HG03039 (cell line): Measurements from ENCODE around the gene ZC2HC1B.

ENCODE experiments used
- ATAC-seq: cut with Tn5 transposase; IDR thresholded peaks from one replicate; pipeline ENCODE4 v1.9.1; 2021; ENCODE audit warnings: mild to moderate bottlenecking, moderate library complexity; ENCODE audit not compliant: unreplicated experiment

The ZC2HC1B gene

DNA sequence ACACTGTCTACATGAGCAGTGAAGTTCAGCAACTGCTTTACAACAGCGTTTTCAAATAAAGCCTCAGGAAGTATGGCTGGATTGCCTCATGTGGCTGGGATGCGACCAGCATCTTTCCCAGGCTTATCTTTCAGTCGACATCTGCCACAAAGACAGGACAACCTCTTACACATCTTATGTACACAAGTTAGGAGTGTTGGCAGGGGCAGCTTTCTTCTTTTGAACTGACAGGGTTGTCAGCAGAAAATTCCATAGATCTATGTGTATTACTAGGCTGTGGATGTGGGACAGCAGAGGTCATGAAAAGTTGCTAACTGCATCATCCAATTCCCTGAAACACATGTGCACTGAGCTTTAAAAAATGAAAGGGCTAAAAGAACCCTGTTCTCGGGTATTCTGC is 95.7 kb downstream of the ZC2HC1B start:
- no peak for ATAC-seq

DNA sequence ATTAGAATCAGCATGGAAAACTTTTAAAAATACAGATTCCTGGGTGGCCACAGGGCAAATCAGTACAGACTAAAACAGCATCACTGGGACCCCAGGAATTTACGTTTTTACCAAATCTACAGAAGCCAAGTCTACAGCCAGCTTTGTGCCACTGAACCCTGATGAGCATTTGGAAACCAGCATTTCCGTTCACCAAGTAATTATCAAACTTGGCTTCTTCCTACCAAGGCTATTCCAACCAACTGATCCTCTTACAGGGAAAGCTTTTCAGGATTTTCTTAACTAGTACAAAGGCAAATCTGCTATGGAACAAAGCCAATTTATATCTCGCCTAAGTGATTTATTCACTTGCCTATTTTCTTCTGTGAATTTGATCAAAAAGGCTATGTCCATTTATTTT is 96.8 kb downstream of the ZC2HC1B start:
- ATAC-seq: no peak

DNA sequence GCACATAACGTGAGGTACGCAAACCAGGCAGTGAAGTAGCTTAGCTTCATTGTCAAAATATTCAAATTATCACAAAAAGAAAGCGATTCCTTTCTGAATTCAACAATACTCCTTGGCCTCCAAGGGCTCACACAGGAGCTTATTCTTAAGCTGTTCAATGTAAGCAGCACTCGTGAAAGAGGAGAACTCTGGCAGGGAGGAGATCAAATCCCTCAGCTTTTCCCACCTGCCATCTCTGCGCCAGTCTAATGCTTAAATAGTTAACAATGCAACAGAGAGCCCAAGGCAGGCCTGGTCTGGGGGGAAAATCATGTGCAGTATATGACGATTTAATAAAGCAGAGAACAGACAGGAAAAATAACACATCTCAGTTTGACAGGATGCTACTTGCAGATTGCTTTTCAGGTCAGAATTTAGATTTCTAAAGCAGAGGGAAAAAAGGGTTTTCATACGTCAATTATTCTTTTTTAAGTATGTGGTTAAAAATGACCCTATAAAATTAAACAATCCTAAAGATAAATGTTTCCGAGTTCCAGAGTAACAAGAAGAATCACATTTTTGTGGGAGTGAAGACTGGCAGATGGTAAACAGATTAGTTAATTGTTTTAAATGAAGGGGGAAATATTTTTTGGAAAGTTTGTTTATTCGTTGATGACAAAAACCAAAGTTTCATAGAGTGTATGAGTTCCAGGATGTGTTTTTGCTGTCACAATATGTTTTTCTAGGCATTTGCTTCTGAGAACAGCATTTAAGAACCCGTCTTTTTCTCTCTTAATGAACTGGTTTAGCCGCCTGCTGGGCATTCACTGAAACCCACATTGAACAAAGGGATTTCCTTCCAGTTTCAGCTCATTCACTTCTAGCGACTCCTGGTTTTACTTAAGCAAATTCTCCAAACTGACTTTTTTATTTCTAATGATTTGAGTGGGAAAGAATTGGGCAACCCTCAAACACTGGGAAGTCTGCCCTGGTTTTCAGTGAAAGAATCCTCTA is 97.9 kb downstream of the ZC2HC1B start:
- no peak for ATAC-seq

DNA sequence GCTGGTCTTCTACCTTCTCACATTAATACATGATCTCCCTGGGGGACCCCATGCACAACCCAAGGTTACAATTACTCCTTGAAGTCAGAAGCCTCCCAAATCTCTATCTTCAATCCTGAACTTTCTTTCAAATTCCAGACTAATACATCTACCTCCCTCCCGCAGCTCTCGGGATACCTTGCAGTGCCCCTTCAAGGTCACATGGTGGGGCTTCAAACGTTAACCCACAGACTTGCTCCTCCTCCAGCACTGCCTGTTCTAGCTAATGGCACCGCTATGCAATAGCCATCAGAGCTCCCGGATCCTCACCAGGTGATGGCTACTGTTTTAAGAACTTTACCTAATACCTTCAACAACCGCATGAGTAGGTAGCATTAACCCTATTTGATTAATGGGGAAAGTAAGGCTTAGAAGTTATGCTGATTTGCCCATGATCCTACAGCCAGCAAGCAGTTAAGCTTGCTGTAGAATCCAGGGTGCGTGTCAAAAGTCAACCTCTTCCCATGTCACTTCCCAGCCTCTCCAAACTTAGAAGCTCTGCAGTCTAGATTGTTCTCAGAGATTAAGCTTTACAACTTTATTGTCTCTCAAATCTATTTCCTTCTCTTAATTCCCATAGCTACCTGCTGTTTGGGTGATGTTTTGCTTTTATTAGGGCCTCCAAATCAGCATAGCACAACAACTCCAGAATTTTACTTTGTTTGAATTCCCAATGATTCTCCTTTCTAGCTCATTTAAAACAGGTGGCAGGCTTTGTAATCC is 99.1 kb downstream of the ZC2HC1B start:
- ATAC-seq: no peak

DNA sequence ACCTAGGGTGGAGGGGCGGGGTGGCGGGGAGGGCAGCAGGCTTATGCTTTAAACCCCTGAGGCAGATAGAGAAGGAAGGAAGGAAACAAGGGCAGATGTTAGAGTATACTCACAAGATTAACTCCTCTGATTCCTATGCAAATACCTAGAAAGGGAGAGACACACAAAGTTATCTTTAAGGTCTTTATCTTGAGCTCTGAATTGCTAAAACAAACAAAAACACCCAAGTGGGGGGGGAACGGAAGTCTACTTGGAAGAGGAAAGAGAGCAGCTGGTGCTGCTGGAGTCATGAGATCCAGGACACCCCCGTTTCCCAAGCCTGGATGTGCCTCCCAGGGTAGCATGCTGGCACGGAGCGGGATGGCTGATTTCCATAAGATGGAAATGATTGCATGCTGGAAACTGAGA is 100.4 kb downstream of the ZC2HC1B start:
- no peak for ATAC-seq

DNA sequence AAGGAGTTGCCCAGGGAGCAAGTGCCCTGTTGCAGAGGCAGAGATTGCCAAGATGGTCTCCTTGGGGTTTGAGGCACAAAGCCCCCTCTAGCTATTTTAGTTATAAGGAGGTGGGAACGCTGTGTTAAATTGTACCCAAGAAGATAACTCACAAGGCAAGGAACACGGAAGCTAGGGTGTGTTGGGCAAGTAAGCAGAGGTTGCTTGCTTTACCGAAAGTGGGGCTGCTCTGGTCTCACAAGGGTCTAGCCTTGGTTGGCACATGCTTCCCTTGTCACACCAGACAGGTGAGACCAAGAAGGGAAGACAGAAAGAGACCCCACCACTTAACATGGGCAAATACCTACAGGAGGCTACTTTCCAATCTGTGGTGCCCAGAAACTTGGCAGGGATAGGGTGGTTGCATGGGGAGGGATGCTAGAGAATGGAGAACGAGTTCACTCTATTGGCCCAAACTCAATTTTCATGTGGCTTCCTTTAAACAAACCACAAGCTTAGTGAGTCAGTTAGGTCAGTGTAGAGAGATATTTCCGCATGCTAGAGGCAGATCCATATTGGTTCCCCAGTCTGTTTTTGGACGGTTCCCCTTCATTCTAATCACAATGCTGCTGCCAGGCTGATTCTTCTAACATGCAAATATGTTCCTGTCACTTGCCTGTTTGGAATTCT is 101.4 kb downstream of the ZC2HC1B start:
- ATAC-seq: no peak

DNA sequence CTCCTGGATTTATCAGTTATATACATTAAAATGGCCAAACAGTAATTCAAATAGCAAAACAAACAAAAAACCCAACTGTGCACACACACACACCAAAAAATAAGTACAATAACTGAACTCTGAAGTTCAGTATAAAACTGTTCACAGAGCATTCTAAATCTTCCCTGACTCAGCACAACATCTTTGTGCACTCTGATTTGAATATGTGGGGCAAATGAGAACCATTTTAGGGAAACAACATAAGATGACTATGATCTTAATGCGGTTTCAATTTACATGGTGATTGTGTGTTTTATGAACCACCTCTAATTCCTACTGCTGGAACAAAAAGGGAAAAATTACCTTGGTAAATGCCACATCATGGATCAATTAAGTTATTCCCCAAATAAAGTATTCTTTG is 102.0 kb downstream of the ZC2HC1B start:
- no peak for ATAC-seq

DNA sequence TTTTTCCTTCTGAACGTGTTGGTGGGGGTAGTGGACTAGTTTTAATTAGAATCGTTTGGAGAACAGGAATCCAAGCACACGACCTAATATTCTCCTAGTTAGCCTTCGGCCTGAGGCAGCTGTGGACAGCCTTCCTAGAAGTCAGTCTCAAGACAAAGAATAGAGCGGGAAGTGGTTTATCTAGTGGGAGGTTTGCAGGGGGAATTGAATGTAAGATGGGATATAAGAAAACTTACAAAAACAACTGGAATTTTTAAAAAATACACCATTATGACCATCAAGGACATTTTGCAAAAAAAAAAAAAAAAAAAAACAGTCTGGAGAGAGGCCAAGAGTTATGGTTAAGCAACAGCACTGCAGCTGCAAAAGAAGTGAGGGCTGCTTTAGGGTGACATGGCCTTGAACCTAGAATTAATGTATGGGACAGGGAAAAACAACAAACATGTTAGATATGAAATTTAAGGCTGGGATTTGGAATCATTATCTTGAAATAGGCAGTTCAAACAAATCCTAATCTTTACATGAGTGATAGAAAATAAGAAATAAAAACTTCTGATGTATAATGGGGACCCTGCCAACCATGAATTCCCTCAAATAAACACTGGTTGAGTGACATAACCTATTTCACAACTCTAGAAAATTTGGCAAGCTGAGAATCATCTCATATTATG is 103.6 kb downstream of the ZC2HC1B start:
- no peak for ATAC-seq

DNA sequence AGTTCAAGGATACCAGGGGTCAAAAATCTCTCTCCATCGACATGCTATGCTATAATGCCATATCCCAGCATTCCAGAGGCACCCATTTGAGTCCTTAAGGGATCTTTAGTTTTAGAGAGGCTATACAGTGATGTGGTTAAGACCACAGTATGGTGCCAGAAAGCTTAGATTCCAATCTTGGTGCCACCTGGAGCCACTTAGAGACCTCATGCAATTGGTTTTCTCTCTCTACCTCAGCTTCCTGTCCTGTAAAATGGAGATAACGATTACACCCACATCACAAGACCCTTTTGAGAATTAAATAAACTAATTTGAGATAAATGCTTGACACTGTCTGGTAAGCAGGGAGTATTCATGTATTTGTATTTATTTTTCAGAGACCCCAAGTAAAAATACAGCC is 104.8 kb downstream of the ZC2HC1B start:
- no peak for ATAC-seq

DNA sequence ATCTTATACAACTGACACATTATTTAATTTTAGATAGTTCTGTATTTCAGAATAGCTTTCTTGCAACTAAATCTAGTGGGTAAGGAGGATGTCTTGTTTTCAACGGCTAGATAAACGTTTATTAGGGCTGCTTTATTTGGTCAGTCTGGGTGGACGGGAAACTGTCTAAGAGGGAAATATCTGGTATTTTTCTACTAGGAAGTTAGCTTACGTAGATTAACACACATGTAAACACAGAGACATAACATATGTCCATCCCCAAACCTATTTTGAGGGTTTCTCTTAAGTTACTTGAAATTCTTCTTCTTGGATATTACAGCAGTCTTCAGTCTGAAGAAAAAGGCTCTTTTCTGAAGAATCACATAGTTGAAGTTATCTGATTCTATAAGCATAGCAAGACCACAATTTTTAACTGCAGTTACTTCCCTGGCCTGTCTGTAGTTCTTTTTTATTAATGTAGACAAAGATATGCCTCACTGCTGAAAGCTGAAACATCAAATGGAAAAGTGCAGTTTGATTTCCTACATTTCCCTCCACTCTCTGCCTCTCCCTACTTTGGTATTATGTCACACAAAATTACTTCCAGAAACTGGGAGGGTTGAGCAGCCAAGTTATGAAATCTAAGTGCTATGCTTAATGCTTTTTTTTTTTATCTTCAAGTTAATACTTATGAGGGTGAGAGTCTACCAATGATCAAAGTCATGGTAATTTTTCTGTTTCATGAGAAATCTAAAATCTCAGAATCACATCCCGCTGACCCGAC is 106.4 kb downstream of the ZC2HC1B start:
- no peak for ATAC-seq

DNA sequence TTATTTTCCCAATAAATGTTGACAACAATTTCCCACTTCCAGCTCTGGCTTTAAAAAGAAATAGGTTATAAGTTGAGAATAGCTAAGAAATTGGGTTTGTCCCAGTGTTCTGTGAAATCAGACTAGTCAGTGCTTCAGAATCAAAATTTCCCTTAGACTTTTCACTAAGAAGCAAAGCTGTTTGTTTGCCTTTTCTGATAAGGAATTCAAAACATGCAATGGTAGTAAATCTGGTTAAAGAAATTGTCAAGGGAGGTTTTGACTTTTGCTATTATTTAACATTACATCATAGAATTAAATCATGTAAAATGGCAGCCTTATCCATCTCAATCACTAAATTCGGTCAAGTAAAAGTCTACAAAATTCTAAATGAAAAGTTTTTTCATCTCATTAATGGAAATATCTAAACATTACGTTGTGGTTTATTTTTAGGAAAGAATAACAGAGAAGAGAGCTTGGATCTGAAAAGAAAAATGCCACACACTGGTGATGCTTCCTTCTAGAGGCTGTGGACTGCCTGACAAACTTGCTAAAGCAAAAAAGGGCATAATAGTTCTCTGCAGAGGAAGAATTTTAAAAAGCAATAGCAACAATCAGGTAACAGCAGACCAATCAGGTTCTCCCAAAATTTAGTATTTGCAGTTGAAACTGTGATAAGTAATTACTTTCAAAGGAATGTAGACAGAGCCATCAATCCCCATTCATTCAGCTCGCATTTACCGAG is 107.4 kb downstream of the ZC2HC1B start:
- no peak for ATAC-seq

DNA sequence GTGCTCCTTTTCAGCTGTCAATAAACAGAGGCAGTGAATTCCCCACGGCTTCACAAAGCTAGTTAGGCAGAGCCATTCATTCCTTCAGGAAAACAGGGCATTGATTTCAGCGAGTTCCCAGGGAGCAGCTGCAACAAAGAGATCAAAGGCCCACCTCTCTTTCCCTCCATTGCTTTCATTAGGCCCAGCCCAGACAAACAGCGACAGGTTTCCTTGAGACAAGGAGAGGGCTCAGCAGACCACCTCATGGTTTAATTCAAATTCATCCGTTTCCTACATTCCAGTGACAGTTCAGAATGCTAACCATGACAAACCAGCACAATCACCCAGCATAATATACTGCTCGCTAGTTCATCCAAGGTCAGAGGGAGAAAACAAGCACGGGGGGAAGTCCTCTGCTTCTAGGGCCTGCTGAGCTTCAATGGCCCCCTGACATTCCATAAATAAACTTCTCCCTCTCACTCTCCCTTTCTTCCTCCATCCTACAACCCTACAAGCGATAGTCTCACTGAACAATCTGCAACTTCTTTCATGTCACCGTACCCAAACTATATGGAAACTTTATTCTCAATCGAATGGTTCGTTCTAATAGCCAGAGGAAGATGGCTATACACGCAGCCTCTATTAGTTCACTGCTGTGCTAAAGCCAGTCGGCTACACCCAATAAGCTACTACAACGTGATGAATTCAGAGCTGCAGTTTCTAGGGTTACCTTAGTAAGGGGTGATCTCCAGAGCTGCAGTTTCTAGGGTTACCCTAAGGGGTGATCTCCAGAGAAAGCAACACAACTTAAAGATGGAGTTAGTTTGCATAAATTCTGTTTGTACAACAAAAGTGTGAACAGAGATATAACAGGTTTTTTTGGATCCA is 109.1 kb downstream of the ZC2HC1B start:
- no peak for ATAC-seq

DNA sequence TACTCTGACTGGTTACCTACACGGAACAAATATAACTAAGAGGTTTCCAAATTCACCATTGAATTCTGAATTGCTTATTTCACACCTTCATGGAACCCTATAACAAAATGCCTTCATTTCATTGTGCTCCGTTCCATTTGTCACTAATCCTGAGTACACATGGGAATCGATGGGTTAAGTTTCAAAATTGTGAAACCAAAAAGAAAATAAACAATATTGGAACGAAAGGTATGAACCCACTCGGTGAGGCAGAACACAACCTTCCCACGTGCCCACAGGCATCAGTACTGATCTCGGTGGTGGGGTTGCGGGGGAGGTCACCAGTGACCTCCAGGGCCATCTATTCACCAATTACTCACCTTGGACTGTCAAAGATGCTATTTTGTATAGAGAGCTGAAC is 109.8 kb downstream of the ZC2HC1B start:
- ATAC-seq: no peak

DNA sequence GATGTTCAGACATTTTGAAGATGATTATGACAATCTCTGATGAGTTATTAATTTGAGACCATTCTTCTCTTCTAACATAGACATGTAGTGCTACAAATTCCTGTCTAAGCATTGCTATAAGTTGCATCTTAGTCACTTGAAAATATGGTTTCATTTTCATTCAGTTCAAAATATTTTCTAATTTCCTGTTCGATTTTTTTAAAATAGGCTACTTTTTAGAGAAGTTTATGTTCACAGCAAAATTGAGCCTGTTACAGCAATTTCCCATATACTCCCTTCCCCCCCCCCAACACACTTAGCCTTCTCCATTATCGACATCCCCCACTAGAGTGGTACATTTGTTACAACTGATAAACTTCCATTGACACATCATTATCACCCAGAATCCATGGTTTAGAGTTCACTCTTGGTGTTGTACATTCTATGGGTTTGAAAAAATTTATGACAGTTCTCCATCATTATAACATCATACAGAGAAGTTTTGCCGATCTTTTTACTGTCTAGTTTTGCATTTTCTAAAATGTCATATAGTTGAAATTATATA is 112.6 kb downstream of the ZC2HC1B start:
- no peak for ATAC-seq

DNA sequence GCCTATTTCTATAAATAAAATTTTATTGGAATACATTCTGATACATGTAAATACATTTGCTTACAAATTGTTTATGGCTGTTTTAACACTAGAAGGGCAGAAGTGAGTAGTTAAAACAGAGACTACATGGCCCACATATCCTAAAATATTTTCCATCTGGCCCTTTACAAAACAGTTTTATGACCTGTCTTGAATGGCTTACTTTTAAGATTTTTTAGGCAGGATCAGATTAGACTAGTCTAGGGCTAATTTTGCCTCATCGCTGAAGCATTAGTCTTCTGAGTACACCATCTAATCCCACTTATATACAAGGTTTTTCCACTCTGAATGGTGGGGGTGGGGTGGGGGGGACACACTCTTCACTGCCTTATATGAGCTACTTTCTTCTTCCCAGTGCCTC is 116.6 kb downstream of the ZC2HC1B start:
- no peak for ATAC-seq

DNA sequence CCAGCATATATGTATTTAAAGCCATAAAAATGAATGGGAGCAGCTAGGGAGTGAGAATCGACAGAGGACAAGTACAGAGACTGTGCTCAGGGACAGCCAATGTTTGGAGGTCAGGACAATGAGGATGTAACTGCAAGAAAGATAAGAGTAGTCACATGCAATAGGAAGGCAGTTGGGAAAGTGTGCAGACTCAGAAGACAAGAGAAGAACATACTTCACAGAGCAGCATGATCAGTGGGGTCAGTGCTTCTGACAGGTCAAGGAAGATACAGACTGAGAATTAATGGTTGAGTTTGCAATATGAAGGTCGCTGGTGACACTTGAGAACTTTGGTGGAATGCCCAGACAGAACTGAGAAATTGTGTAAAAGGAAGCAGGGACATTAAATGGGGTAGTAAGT is 118.7 kb downstream of the ZC2HC1B start:
- no peak for ATAC-seq

DNA sequence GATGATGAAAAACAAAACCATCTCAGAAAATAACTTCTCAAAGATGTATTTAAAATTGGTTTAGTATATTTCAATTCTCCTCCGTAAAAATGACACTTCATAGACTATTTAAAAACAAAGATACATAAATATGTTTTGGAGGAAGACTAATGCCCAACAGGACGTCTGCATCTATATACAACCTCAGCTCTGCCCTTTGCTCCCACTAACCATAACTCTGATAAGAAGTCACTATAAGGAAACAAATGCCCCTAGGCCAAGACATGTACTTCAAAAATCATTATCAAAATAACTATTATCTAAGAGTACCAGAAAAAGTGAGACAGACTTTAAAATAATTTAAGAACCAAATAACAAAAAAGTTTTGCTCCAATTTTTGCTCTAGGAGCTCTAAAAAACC is 120.4 kb downstream of the ZC2HC1B start:
- ATAC-seq: no peak

DNA sequence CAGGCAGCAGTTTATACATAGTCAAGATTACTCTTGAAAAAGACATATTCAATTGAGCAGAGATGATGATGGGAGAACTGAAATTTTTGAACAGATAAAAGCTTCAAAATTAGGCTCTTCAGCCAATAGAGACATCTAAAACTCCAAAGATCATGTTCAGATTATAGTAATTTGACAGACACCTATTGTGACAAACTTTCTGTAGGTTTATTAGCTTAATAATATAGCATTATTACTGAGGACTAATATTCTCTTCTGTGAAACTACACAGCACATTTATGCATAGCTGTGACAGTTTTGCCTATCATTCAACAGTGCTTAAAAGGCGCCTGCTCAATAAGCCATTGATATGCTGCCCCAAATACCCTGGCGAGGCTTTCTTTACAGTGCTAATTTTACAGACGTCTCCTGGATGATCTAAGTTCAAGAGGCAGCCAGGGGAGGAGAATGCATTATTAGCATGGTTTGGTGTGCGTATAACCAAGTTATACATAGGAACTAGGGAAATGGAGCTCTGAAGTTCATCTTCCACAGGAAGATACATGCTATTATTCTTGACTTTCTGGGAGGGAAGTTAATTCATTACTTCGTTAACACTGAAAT is 122.3 kb downstream of the ZC2HC1B start:
- ATAC-seq: no peak
